Pancreas (tissue), 10 donors: ENCODE results near the gene PWWP2B. TPM values are rescaled to one million over a fixed set of nuclear protein-coding genes. Genes with fewer than 3 reads are reported as not detected.
A peak's percentile ranks its signal among the peaks of the same experiment; 100 is the strongest.

Experiments used
- ATAC-seq, 4 donors: fragments of 200-7000 bp; cut with Tn5 transposase; one replicate each; pipeline versions ENCODE4 v1.8.0 to v1.9.1; 2020; ENCODE audit warnings: mild to moderate bottlenecking in 4 of 4, moderate library complexity in 4 of 4
- DNase-seq, 6 donors: peaks; one replicate each; pipeline ENCODE4 v3.0.0-alpha.2; 2020
- FAIRE-seq: peaks from 2 replicates; lab custom pipeline; 2012; peaks lifted over from hg19 to GRCh38; lab: Jason Lieb, UNC
- H3K27ac ChIP-seq, 4 donors: fragments of 200-600 bp; sonication (generic); 1 replicate in 3 of 4; 2 replicates in 1 of 4; pipeline versions ENCODE4 v1.5.0 to v1.8.0; 2020
- H3K27me3 ChIP-seq, 4 donors: fragments of 200-600 bp; one replicate each; pipeline ENCODE4 v1.8.0; 2021
- H3K36me3 ChIP-seq, 3 donors: fragments of 200-600 bp; sonication (generic) in 1 of 3; one replicate each; pipeline versions ENCODE4 v1.5.0 to v1.8.0; 2020 to 2021
- H3K4me1 ChIP-seq, 3 donors: fragments of 200-600 bp; one replicate each; pipeline ENCODE4 v1.8.0; 2021
- H3K4me3 ChIP-seq, 4 donors: fragments of 200-600 bp; sonication (generic) in 2 of 4; one replicate each; pipeline versions ENCODE4 v1.5.0 to v1.8.0; 2020 to 2021
- H3K9me3 ChIP-seq, 4 donors: fragments of 200-600 bp; one replicate each; pipeline ENCODE4 v1.8.0; 2021
- CTCF ChIP-seq, 4 donors: fragments of 200-600 bp; sonication (generic) in 3 of 4; IDR thresholded peaks; one replicate each; pipeline versions ENCODE4 v1.5.0 to v1.8.0; 2021; ENCODE audit warnings: antibody characterized with exemption in 4 of 4
- WGBS, 2 donors: extraction: QIAGEN DNeasy Blood & Tissue Kit; methylation state at CpG; one replicate each; pipeline ENCODE4 v1.1.7; 2013; 5-methylcytosine and 5-hydroxymethylcytosine counted together
- intact Hi-C, 3 donors: fragments of 100-400 bp; cut with DNase I; formaldehyde crosslinking; loops; one replicate each; pipeline versions ENCODE4 v1.11.1 to v1.14.2; 2022
- polyA plus RNA-seq, 2 donors: library from polyadenylated mRNA; stranded (reverse); fragments of 200-250 nt; gene quantifications; one replicate each; pipeline ENCODE4 v1.2.3, GENCODE V29; 2013
- total RNA-seq, 6 donors: library from RNA; stranded (reverse); fragmentation: NEBNext Ultra II Directional in 4 of 6; extraction: Animal tissue kit (Norgen Biotek cat#: 25700) in 4 of 6; gene quantifications; one replicate each; pipeline versions ENCODE4 v1.2.1 to v1.2.4, GENCODE V29; 2021 to 2023
- donor health status: healthy with polysubstance abuse.
- donor health status: DM: no; HTN: no; CAD: no; lungs with moderate emphysema.
- donor health status: DM: no; HTN: no; CAD: no.
- donor health status: control.
- donor health status: control.
- donor health status: Bipolar disorder and iron deficiency.
- donor health status: DM: yes; HTN: yes; CAD: no.
- donor health status: DM: no; HTN: no; CAD: no.
- donor health status: DM: no; HTN: no; CAD: no.
- donor health status: DM: yes; HTN: yes; CAD: no.

The PWWP2B gene
- total and polyA plus RNA-seq, 8 donors: 17.8 to 44.1 (median 25.2) TPM

GRCh38 chr10:132374176-132374575 is 22.8 kb upstream of the PWWP2B start:
- Histone ChIP-seq H3K9me3 (no peaks in the 10 kb centered on the region), H3K27me3 (no peaks in the 10 kb centered on the region), H3K4me3 (no peak overlapping the region), H3K4me1 (no peaks in the 10 kb centered on the region), H3K27ac (no peak overlapping the region), H3K36me3 (no peaks in the 10 kb centered on the region)
- intact Hi-C loops: no loop called here
- ATAC-seq: no peak
- FAIRE-seq: no peak
- DNase-seq: peak in 1 of 6 donors; percentile 30
- 82 to 92% methylated on average over 7 to 8 of the region's 8 CpGs for WGBS, 2 donors
- no peak for TF ChIP-seq CTCF (IDR thresholded peaks at IDR 0.05)

DNA sequence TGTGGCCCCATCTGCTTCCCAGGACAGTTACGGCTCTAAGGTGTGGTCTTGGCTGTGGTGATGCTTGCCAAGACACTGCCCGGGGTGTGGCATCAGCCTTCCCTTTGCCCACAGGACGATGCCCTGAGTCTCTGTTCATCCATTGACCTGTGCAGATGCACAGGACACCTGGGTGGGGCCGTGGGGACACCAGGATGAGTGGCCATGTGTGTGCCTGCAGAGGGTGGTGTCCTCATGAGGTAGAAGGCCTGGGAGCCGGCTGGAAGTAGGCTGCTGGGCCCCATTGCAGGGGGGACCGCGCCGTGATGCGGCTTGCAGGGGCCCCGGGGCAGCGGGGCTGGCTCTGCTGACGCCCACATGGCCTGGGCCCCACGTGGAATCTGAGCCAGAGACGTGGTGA is 22.4 kb upstream of the PWWP2B start:
- no peak for ATAC-seq
- intact Hi-C loops: no loop called here

GRCh38 chr10:132375116-132375794 is 21.7 kb upstream of the PWWP2B start:
- intact Hi-C loops: no loop called here
- WGBS, 2 donors: 85 to 90% methylated on average over 26 of the region's 26 CpGs
- Histone ChIP-seq H3K27ac (no peak overlapping the region), H3K4me1 (no peaks in the 10 kb centered on the region), H3K4me3 (no peak overlapping the region), H3K36me3 (no peaks in the 10 kb centered on the region), H3K9me3 (no peaks in the 10 kb centered on the region), H3K27me3 (no peaks in the 10 kb centered on the region)
- DNase-seq (peak in 1 of 6 donors; percentile 26), ATAC-seq (no peak), FAIRE-seq (no peak)
- no peak for TF ChIP-seq CTCF (IDR thresholded peaks at IDR 0.05)

More for the DNA sequence above, 22.4 kb upstream of the PWWP2B start:
- FAIRE-seq (no peak), DNase-seq (peak in 1 of 6 donors; percentile 49)
- no peak overlapping the region for H3K4me3 ChIP-seq
- no peaks in the 10 kb centered on the region for H3K9me3 ChIP-seq
- H3K27ac ChIP-seq: no peak overlapping the region
- H3K36me3 ChIP-seq: no peaks in the 10 kb centered on the region
- H3K27me3 ChIP-seq: no peaks in the 10 kb centered on the region
- no peak for TF ChIP-seq CTCF (IDR thresholded peaks at IDR 0.05)
- no peaks in the 10 kb centered on the region for H3K4me1 ChIP-seq
- 87% methylated on average over 14 of the region's 14 CpGs for WGBS, 2 donors

GRCh38 chr10:132375795-132376297 is 21.2 kb upstream of the PWWP2B start:
- TF ChIP-seq CTCF (IDR thresholded peaks at IDR 0.05): no peak

GRCh38 chr10:132376394-132376851 is 20.6 kb upstream of the PWWP2B start:
- Histone ChIP-seq H3K4me3 (no peak overlapping the region), H3K27me3 (no peaks in the 10 kb centered on the region), H3K27ac (no peak overlapping the region), H3K4me1 (no peaks in the 10 kb centered on the region), H3K9me3 (no peaks in the 10 kb centered on the region), H3K36me3 (no peaks in the 10 kb centered on the region)
- 79 to 90% methylated on average over 15 of the region's 15 CpGs for WGBS, 2 donors
- DNase-seq: peak in 1 of 6 donors; percentile 44
- ATAC-seq: no peak
- no peak for TF ChIP-seq CTCF (IDR thresholded peaks at IDR 0.05)
- no peak for FAIRE-seq
- intact Hi-C loops: no loop called here

More at GRCh38 chr10:132375795-132376297, 21.2 kb upstream of the PWWP2B start:
- Histone ChIP-seq H3K27me3 (no peaks in the 10 kb centered on the region), H3K36me3 (no peaks in the 10 kb centered on the region), H3K4me1 (no peaks in the 10 kb centered on the region), H3K4me3 (no peak overlapping the region), H3K27ac (no peak overlapping the region), H3K9me3 (no peaks in the 10 kb centered on the region)
- intact Hi-C loops: no loop called here
- ATAC-seq (no peak), DNase-seq (no peak), FAIRE-seq (no peak)
- 78 to 81% methylated on average over 4 of the region's 4 CpGs for WGBS, 2 donors
